Mucosa of stomach (tissue), 1 donor: Measurements from ENCODE around the gene IDUA.
"Not testable (repeated sequence)": the region's sequence is repeated elsewhere in the genome, so short reads cannot be mapped to it uniquely, and the experiment has no call there.

ENCODE experiments used
- H3K27me3 ChIP-seq: one replicate; pipeline ENCODE4 v1.7.0; 2013; ENCODE audit warnings: mild to moderate bottlenecking, low read length; ENCODE audit not compliant: control insufficient read depth, insufficient read depth
- H3K36me3 ChIP-seq: one replicate; pipeline ENCODE4 v1.7.0; 2013; ENCODE audit warnings: low read length; ENCODE audit not compliant: control insufficient read depth, insufficient read depth
- H3K4me1 ChIP-seq: one replicate; pipeline ENCODE4 v1.7.0; 2013; ENCODE audit warnings: mild to moderate bottlenecking, low read length; ENCODE audit not compliant: control insufficient read depth, insufficient read depth
- H3K4me3 ChIP-seq: one replicate; pipeline ENCODE4 v1.7.0; 2013; ENCODE audit warnings: low read length
- H3K9ac ChIP-seq: one replicate; pipeline ENCODE4 v1.7.0; 2013; ENCODE audit warnings: mild to moderate bottlenecking, low read length, moderate library complexity
- H3K9me3 ChIP-seq: one replicate; pipeline ENCODE4 v1.7.0; 2013; ENCODE audit warnings: mild to moderate bottlenecking, low read length, moderate library complexity; ENCODE audit not compliant: control insufficient read depth
- donor health status: Pancreatic carcinoma.

The IDUA gene

GRCh38 chr4:973431-974397, 13.1 kb upstream of the IDUA start, which contains the start of gene DGKQ:
TSS of gene DGKQ (minus strand) at chr4:973569. CDS start at chr4:973482, 87 bp downstream.
- peaks cover 33% of the 10 kb centered on the region for H3K4me1 ChIP-seq
- peak within 1 kb of the TSS; percentile 46 for H3K4me3 ChIP-seq
- peak within 1 kb of the TSS; percentile 64 for H3K9ac ChIP-seq
- no peaks in the 10 kb centered on the region for H3K9me3 ChIP-seq
- no peaks in the 10 kb centered on the region for H3K27me3 ChIP-seq
- no peaks in the 10 kb centered on the region for H3K36me3 ChIP-seq

GRCh38 chr4:974668-975067, 12.2 kb upstream of the IDUA start:
- H3K4me1 ChIP-seq: peaks cover 26% of the 10 kb centered on the region
- no peak overlapping the region for H3K4me3 ChIP-seq
- no peaks in the 10 kb centered on the region for H3K36me3 ChIP-seq
- no peaks in the 10 kb centered on the region for H3K27me3 ChIP-seq
- no peaks in the 10 kb centered on the region for H3K9me3 ChIP-seq
- H3K9ac ChIP-seq: no peak overlapping the region

- not testable (repeated sequence) for H3K4me3 ChIP-seq, H3K27me3 ChIP-seq, H3K36me3 ChIP-seq, H3K9ac ChIP-seq, H3K9me3 ChIP-seq
- peaks cover 14% of the 10 kb centered on the region for H3K4me1 ChIP-seq
These were observed 10.8 kb upstream of the IDUA start for GRCh38 chr4:976016-976415.

- Histone ChIP-seq H3K4me3 (no peak overlapping the region), H3K36me3 (no peaks in the 10 kb centered on the region), H3K9ac (no peak overlapping the region), H3K4me1 (no peaks in the 10 kb centered on the region), H3K9me3 (no peaks in the 10 kb centered on the region), H3K27me3 (no peaks in the 10 kb centered on the region)
These were observed 7.7 kb upstream of the IDUA start for GRCh38 chr4:978957-979701.

- Histone ChIP-seq H3K9ac (no peak overlapping the region), H3K36me3 (no peaks in the 10 kb centered on the region), H3K27me3 (no peaks in the 10 kb centered on the region), H3K9me3 (no peaks in the 10 kb centered on the region), H3K4me3 (no peak overlapping the region), H3K4me1 (peaks cover 11% of the 10 kb centered on the region)
These were observed 4.6 kb upstream of the IDUA start for GRCh38 chr4:982291-982690.

- H3K4me1 ChIP-seq: peaks cover 16% of the 10 kb centered on the region
These were observed 4.0 kb upstream of the IDUA start for GRCh38 chr4:982814-983213.

GRCh38 chr4:984336-985054, 2.3 kb upstream of the IDUA start:
- Histone ChIP-seq H3K27me3 (no peaks in the 10 kb centered on the region), H3K9ac (peak overlapping the region; percentile 31), H3K36me3 (no peaks in the 10 kb centered on the region), H3K4me3 (peak overlapping the region; percentile 60), H3K9me3 (no peaks in the 10 kb centered on the region), H3K4me1 (peaks cover 19% of the 10 kb centered on the region)

More at GRCh38 chr4:982814-983213, 4.0 kb upstream of the IDUA start:
- H3K4me3 ChIP-seq: no peak overlapping the region
- no peaks in the 10 kb centered on the region for H3K9me3 ChIP-seq
- H3K9ac ChIP-seq: no peak overlapping the region
- H3K27me3 ChIP-seq: no peaks in the 10 kb centered on the region
- H3K36me3 ChIP-seq: no peaks in the 10 kb centered on the region

- H3K9me3 ChIP-seq: no peaks in the 10 kb centered on the region
- H3K36me3 ChIP-seq: no peaks in the 10 kb centered on the region
- H3K4me1 ChIP-seq: peaks cover 19% of the 10 kb centered on the region
- H3K4me3 ChIP-seq: peak overlapping the region; percentile 60
- H3K27me3 ChIP-seq: no peaks in the 10 kb centered on the region
- H3K9ac ChIP-seq: peak overlapping the region; percentile 31
These were observed 1.6 kb upstream of the IDUA start for GRCh38 chr4:985123-985830.

GRCh38 chr4:986428-986878, 391 bp upstream of the IDUA start:
- peak overlapping the region; percentile 60 for H3K9ac ChIP-seq

GRCh38 chr4:987624-988513, 1.0 kb downstream of the IDUA start:
- no peaks in the 10 kb centered on the region for H3K9me3 ChIP-seq
- no peaks in the 10 kb centered on the region for H3K36me3 ChIP-seq
- peak overlapping the region; percentile 23 for H3K4me3 ChIP-seq
- peak overlapping the region; percentile 60 for H3K9ac ChIP-seq
- no peaks in the 10 kb centered on the region for H3K27me3 ChIP-seq
- H3K4me1 ChIP-seq: peaks cover 35% of the 10 kb centered on the region

More at GRCh38 chr4:986428-986878, 391 bp upstream of the IDUA start:
- Histone ChIP-seq H3K9me3 (no peaks in the 10 kb centered on the region), H3K36me3 (no peaks in the 10 kb centered on the region), H3K27me3 (no peaks in the 10 kb centered on the region), H3K4me1 (peaks cover 22% of the 10 kb centered on the region), H3K4me3 (peak overlapping the region; percentile 23)
